ENCODE data around the gene ERP27.

Gene ERP27

DNA sequence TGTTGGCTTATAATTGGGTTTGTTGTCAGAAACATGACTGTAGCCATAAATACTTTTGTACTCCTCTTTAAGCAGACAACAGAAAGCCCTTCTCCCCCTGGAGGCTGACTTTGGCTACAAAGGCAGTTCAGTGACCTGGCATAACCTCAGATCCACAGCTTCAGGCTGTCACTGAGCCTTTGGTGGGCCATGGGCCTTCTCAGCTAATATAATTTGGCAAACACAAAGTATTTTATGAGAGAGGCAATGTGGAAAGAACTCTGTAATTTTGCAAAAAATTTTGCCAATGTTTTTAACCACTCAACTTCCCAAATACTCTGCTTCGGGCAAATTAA lies 37.1 kb downstream of the ERP27 start:
- DNase-seq, result no peak

DNA sequence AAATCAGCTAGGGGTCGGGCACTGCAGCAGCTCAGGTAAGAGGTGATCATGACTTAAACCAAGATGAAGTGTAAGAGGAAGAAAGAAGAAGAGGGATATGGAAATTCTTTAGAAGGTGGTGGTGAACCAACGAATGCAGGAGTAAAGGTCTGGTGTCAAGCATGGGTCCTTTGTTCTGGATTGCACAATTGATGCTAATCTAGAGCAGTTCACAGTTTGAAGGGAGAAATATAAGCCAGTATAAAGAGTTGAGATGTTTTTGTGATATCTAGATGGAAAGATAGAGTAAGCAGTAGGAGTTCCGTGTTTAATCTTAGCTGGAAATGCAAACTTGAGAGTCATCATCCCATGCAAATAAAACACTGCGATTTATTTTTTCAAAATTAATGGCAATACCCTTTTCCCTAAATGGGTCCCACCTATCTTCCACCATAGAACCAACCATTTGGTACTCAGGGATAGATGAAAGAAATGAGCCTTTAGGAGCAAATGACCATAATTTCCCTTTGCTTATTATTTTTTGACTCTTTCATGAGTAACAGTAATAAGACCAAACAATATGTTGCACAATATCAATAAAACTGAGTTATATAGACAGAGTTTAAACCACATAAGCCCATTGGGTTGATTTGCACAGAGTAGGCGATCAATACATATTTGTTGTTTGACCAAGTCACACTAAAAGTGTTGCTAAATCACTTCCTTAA lies 37.7 kb downstream of the ERP27 start:
- no peak for DNase-seq

DNA sequence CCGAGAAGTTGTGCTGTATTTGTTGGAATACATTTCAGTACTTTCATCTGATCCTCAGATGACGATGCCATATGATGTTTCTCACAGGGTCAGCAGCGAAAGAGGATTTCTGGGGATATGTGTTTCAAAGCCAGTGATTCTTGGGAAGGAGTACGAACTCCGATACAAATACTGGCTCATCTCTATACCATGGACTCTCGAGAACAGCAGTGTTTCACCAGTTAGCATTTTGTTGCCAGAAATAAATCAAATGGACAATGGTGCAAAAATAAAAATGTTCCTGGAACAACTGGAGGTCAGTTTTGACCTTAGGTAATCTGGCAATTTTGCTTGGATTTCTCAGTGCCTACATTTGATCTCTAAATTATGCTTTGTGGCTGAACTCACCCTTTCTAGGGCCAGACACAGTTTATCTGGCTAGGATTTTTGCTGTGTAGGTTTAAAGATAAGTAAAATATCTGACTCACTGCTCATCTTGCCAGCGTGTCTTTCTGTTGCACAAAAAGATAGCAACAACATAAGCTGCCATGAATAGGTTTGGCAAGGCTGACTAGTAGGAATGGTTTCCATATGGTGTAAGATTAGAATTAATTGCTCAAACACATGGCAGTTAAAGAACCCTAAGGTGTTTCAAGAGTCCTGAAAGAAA lies 41.7 kb downstream of the ERP27 start:
- no peak for DNase-seq

DNA sequence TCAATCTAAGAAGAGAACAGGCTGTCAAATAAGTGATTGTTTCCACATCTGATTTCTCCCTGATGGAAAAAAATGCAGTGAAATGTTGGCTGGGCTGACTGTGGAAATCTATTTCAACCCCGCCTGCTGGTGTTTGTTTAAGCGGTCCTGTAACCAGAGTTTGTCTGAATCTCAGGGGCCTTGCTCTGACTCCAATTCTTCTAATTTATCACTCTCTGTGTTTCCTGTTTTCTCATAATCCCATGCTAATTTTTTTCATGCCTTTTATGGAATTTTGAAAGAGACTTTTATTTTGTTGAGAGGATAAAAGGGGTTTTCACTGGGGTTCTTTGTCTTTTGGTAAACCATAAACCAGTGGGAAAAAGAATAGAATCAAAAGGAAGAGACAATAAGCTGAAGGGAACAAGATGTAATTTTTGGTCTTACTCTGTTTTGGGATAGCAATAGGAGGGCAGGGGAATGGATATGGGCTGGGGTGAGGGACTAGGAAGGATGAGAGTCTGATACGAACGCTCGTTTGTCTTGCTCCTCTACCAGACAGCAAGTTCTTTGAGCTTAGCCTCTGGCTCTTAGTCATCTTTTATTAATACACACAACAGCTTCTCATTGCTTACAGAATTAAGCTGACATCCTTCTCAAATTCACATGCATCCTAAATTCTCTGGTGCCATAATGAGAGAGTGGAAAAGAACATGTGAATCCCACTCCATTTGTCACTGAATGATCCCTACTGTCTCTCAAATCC lies 44.7 kb downstream of the ERP27 start:
- DNase-seq, result no peak

DNA sequence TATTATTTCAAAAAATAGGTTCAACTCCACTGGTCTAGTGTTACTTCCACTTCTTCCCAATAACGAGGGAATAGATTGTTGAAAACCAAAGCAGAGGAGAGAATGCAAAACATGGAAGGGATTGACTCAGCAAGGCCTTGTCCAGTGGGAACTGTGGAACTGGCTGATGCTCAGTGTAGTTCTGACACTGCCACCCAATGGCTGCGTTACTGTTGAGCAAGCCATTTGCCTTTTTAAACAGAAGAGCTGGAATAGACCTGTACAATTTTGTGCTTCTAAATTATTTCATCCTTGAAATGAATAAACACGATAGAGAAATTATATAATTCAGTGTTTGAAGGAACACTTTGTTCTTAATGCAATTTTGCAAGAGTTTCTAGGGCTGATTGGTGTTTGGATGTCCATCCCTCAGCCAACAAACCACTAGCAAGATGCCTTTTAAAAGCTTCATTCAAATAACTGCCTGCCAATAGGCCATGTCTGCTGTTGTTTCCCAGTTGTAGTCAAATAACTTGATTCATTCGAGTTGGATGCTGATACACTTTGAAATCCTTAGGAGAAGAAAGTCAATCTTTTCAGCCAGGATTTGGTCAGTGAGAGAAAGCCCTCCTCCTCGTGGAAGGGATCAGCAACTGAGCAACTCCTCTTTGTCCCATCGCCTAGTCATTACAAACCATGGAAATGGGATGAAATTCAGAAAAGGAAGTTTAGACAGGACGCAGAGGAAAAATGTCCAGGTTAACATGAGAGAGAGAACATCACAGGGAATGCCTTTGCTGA lies 45.4 kb downstream of the ERP27 start:
- no peak for DNase-seq

DNA sequence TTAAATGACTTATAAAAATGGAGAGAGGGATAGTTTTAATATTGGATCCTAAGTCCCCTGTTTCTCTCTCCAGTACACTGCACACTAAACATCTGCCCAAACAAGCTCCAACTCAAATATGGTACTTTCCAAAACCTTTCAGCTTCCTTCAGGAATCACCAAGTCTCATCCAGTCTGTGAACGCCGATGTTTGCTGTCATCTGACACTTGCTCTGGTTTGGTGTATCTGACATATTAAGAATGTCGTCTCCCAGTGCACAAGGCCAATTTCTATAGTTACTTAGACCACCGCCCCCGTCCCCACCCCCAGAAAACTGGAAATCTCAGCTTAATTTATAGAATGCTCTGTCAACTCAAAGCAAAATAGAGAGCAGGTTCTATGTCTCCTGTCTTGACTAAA lies 47.6 kb downstream of the ERP27 start:
- no peak for DNase-seq

DNA sequence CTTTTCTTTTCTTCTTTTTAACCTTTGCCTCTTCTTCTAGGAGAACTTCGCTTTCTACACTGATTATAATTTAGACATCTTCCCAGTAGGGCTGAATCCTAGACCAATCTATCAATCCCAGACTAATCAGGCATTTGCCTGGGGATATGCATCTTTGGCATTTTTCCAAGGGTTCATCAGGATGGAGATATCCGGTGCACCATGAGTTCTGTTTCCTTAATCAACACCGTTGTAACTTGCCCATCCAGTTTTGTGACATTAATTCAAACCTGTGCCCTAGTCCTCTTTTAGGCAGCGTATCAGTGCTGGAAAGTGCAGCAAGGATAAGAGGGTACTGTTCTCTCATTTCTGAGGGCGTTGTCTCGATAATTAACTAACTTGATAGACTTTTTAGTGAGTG lies 52.1 kb downstream of the ERP27 start:
- DNase-seq, result no peak

DNA sequence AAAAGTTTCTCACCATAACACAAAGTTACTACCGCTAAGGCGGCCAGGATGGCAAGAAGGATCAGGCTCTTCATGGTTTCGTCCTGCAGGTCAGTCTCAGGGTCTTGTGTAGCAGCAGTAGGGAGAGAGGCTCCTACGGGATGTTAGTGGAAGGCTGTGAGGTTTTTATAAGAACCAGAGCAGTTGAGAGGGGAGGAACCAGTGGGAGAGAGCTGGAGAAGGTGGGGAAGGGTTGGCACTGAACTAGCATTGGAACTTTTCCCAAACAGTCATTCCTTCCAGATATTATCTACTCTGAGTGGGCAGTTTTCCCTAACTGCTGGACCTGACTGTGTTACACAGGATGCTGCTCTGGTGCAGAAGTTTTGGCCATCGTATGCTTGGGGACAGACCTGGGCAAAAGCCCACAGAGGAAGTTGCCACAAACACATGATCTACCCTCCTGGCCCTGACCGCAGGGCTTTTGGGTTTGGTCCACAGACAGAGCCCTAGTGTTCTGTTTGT lies 52.6 kb downstream of the ERP27 start, which contains the start of gene MGP:
TSS of gene MGP (minus strand) at position 137 of the 504 bp plus-strand sequence. CDS start at position 74, 63 bp downstream.
- no peak for DNase-seq

DNA sequence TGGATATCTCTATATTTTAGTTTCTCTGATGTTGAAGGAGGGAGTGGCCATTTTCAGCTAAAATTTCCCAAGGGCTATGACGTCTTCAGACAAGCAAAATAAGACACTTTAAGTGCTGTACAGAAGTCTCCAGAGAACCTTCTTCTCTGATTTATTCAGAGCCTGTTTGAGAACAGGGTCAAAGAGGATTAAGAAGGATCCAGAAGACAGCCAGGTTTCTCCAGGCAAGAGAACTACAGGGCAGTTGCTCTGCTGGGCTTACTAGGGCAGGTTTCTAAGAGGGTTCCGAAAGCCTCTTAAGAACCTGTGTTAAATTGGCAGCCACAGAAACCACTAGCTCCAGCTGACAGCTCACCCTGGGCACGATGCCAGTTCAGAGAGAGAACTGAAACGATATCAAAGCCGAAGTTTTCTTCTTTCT lies 53.9 kb downstream of the ERP27 start:
- DNase-seq, result peak; percentile 60 to 78

DNA sequence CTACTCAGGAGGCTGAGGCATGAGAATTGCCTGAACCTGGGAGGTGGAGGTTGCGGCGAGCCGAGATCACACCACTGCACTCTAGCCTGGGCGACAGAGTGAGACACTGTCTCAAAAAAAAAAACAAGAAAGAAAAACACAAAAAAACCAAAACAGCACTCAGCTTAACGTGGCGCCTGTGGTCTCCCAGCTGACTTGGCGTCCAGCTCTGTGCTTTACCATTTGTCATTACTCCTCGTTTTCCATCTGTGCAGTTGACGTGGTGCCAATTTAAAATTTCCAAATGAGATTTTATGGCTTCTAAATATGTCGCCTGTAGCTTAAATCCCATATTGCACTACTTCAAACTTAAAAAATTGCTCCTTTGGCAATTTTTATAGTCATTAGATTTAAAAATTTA lies 54.7 kb downstream of the ERP27 start:
- DNase-seq, result no peak

DNA sequence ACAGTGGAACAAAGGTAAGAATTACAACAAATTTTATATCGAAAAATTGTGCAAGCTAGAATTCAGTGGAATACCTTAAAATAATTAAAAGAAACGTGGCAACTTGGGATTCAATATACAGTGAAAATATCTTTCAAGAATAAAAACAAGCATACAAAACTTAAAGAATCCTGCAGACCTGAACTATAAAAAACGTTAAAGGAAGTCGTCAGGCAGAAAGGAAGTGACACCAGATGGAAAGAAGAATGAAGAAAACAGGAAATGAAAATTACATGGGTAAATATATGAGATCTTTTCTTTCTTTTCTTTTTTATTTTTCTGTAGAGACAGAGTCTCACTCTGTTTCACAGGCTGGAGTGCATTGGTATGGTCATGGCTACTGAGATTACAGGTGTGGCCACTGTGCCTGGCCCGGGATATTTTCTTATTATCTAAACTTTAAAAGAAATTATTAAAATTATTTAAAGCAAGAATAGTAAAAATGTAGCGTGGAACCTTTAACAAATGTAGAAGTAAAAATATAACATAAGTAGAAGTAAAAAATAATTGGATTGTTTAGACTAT lies 57.4 kb downstream of the ERP27 start:
- no peak for DNase-seq

DNA sequence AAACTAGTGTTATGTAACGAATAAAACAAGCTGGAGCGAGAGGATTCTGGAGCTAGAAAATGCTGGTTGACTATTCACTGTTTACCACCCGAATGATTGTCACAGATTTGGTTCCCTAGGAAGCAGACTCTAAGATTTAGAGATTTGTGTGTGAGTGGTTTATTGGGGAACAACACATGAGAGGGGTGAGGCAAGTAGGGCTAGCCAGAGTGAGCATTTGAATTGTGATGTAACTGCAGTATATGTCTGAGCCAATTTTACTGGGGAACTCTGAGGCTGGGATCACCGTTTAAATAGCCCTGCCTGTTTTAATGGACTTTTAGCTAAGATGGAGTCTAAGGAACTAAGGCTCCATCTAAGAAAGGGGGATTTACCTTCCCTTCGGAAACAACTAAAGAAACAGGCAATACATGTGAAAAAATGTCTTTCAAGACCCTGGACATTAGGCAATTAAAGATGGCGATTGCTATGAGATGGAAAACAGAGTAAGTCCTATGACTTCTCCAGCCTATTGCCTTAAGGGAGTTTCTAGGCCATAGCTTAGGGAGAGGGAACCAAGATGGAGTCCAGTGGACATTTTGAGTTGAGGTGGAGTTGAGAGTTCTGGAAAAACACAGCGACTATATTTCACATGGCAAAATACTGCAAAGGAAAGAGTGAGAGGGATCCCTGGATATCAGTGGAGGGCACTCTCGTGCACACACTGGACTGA lies 59.0 kb downstream of the ERP27 start:
- DNase-seq, result no peak

DNA sequence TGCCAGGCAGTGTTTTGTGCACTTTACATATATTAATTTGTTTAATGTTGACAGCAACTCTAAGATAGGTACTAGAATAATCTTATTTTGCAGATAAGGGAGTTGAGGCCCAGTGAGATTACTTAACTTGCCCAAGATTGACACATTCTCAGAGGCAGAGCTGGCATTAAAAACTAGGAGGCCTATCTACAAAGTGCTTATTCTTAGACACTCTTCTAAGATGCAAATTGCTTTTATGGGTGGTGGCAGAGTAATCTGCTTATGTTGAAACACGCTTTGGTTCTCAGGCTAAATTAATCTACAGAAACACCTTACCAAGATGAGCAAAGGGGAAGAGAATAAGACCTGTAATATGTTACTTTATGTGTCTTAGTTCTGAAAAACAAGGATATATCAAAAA lies 59.8 kb downstream of the ERP27 start:
- DNase-seq, result no peak

DNA sequence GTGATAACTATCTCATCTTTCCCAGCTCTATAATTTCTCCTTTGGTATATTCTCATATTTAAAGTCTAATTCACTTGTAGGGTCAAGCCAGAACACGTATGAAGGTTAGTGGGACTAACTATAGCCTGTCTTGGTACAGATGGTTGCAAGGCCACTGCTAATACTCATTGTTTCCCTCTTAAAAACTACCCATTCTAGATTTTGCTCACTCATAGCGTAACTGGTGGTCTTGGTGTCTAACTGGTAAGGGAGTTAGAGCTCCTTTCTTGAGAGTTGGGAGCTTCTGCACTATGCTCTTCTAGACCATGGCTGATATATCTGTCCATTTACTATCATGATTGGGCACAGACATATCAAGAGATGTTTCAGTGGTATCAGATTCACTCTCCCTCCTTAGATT lies 61.5 kb downstream of the ERP27 start:
- no peak for DNase-seq

DNA sequence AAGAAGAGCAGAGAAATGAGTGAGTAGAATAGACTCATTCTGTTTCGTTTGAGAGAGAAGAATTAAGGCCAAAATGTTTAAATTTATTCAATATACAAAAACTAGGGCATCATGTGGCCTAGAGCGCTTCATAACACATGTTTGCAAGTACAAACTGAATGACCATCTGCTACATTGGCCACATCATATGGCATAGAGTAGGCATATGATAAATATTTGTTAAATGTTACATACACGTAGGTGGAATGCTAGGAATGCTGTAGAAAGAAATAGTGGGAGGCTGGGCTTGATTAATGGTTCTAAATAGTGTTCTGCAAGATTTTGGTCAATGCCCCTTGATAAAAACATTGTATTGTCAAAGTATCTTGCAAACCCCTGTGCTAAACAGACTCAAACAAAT lies 63.5 kb downstream of the ERP27 start:
- DNase-seq, result no peak

DNA sequence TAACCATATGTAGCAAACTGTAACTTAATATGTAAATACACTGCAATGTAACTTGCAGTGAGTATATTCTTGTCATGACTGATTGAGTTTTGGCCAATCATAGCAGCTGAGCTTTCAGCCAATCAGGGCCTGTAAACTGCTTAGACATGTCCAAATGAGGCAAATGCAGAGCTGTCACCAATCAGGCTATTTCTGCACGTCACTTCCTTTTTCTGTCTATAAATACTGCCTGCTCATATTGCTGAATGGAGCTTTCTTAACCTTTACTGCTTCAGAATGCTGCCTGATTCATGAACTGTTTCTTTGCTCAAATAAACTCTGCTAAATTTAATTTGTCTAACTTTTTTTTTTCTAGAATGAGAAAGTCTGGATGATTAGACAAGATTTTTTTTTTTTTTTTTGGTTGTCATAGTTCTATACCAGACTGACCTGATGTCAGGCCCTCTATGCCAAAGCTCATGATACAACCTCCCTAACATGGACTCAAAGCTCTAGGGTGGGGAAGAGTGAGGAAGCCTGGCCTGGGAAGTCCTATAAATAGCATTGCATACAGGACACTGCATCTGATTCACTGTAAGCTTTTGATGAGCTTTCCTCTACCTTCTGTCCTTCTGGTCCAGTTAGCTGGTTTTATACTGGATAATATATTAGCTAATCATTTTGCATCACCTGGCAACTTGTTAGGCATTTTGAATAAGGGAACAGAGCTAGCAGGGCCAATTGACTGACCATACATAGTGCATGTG lies 64.7 kb downstream of the ERP27 start:
- no peak for DNase-seq

DNA sequence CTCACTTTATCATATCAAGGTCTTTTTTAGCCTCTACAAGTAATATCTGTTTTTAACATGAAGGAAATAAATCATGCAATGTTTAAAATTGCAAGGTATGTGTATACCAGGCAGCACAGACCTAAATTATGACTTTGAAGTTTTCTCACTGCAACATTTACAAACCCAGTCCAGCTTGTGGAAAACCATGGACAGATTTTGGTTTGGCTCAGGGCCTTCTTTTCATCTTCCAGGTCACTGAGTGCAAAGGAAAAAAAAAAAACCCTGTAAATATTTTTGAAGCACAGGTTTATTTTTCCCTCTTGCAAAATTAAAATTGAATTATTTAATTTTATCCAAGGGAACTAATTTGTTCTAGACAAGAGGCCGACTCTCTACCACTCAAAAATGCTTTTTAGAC lies 66.5 kb downstream of the ERP27 start:
- DNase-seq, result no peak

DNA sequence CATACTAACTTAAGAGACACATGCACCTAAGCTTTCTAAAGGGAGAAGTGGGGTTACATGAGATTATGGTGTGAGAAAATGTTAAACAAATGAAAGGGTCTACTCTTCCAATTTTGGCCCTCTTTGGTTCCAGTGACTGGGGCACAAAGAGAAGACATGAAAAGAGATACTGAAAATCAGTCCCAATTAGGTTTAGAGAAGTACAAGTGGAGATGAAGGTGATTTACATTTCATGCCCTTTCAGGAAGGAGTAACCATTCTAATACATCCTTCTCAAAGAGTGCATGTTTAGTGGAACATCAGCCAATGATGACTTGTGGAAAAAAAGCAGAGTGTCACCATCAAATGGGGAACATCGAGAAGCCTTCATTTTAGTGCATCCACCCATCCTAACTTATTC lies 67.1 kb downstream of the ERP27 start:
- no peak for DNase-seq

DNA sequence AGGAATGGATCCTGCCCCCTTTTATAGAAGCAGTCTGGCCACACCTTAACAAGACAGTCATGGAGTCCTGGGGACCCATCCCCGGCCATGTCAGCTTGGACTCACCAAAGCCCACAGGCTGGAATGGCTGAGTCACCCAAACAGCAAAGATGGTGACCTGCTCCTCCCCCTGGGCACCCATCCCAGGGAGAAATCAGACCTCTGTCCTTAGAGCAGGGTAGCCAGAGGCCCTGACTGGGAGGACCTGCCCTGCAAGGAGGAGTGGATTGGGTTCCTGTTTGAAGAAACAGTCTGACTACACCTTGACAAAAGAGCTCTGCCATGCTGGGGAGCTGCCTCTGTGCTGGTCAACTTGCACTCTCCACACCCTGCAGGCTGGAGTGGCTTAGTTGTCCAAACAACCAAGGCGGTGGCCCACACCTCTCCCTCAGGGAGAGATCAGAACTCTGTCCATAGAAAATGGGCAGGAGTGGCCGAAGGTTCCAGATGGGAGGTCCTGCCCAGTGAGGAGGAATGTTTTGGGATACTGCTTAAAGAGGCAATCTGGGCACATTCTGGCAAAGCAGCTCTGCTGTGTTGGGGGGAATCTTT lies 69.3 kb downstream of the ERP27 start:
- no peak for DNase-seq
